ENCODE measurements around the gene LYL1. TPM values are rescaled to one million over a fixed set of nuclear protein-coding genes. Genes with fewer than 3 reads are reported as not detected.

Gene LYL1
- total and polyA plus RNA-seq, 9 of the 15 experiments (the other 6 are each of a cell fraction or from before 2014, with no cell fraction given): 1.3 to 266 (median 34.0) TPM

DNA sequence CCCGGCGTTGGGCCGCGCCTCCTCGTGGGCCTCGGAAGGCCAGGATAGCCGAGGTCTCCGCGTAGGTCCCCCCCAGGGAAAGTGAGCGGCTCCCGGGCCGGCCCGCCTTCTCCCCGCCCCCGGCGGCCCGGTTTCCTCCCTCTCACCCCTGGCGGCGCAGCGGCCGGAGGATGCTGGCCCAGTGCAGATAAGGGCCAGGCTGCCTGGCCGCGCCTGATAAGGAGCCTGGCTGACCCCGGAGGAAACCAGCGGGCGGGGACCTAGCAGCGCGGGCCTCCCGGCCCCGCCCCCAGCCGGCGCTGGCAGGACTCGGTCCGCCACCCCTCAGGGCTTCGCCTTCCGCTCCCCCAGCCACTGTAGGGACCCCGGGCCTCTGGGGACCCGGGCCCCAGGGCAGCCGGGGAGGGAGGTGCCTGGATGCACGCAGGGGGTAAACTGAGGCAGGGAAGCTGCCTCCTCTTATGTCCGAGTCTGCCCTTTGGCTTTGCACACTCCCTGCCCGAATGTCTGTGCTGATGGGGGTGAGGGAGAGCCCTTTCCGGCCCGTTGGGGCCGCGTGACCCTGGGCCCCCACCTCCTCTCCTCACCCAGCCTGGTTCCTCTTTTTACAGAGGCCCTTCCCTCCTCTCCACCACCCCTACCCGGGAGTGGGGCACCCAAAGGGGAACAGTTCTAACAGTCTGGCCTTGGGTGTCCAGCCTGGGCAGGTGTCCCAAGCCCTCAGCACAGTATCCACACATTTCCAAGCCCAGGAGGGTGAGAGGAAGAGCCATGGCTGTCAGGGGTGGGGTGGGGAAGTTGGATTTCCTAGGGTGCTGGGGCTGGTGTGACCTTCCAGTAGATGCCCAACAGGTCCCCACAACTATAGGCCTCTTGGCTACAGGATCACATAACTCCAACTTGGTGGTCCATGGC is at the start of gene LYL1 (continued):
- TF ChIP-seq, protein P1, sequence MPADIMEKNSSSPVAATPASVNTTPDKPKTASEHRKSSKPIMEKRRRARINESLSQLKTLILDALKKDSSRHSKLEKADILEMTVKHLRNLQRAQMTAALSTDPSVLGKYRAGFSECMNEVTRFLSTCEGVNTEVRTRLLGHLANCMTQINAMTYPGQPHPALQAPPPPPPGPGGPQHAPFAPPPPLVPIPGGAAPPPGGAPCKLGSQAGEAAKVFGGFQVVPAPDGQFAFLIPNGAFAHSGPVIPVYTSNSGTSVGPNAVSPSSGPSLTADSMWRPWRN (IDR thresholded peaks at IDR 0.05; ENCODE audit: low read depth): peak; percentile 77
- TF ChIP-seq PYGO2 (tag; IDR thresholded peaks at IDR 0.05) (0 out of 2 replicates have a peak, but pooled peaks have one; percentile 25), EP300 (IDR thresholded peaks at IDR 0.05; ENCODE audit: low read length) (peak; percentile 98), CCNT2 (IDR thresholded peaks at IDR 0.05; ENCODE audit: borderline replicate concordance, extremely low read depth, insufficient read length, low read depth, low read length) (peak; percentile 100), BACH1 (tag; IDR thresholded peaks at IDR 0.05) (0 out of 2 replicates have a peak, but pooled peaks have one; percentile 16), KLF16 (IDR thresholded peaks at IDR 0.05) (peak; percentile 96), HDGF (IDR thresholded peaks at IDR 0.05) (peak; percentile 92; the same call in 1 of the 2 replicates), FOXM1 (IDR thresholded peaks at IDR 0.05; ENCODE audit: low read depth) (peak; percentile 93), FOXM1 (CRISPR knock-in tag; IDR thresholded peaks at IDR 0.05; ENCODE audit: low read depth) (0 out of 2 replicates have a peak, but pooled peaks have one; percentile 78), PHF20 (IDR thresholded peaks at IDR 0.05; ENCODE audit: partially characterized antibody) (peak; percentile 42), KAT7 (CRISPR knock-in tag; IDR thresholded peaks at IDR 0.05; ENCODE audit: borderline replicate concordance) (no peak; the same call in 1 of the 2 replicates), GATAD2A (IDR thresholded peaks at IDR 0.05) (peak; percentile 62; the same call in 1 of the 2 replicates), ZNF717 (CRISPR knock-in tag; IDR thresholded peaks at IDR 0.05) (no peak), SMARCE1 (IDR thresholded peaks at IDR 0.05) (peak; percentile 96), ATF7 (IDR thresholded peaks at IDR 0.05) (peak; percentile 91), HDAC2 (IDR thresholded peaks at IDR 0.05) (peak; percentile 87), RBM39 (optimal IDR thresholded peaks at IDR 0.05; ENCODE audit: low read depth, low read length) (no peak), CBX3 (IDR thresholded peaks at IDR 0.05; ENCODE audit: borderline replicate concordance in 1 of 2, low read length in 2 of 2) (peak in 1 of 2 experiments; percentile 42; a peak in 1 of 3 replicates), ZNF644 (tag; IDR thresholded peaks at IDR 0.05; ENCODE audit: low read depth) (peak; percentile 92), TAF7 (tag; IDR thresholded peaks at IDR 0.05) (peak; percentile 15)
- TF ChIP-seq, protein P2, sequence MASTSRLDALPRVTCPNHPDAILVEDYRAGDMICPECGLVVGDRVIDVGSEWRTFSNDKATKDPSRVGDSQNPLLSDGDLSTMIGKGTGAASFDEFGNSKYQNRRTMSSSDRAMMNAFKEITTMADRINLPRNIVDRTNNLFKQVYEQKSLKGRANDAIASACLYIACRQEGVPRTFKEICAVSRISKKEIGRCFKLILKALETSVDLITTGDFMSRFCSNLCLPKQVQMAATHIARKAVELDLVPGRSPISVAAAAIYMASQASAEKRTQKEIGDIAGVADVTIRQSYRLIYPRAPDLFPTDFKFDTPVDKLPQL (IDR thresholded peaks at IDR 0.05; ENCODE audit: extremely low read depth, insufficient read length): no peak
- TF ChIP-seq, protein P3, sequence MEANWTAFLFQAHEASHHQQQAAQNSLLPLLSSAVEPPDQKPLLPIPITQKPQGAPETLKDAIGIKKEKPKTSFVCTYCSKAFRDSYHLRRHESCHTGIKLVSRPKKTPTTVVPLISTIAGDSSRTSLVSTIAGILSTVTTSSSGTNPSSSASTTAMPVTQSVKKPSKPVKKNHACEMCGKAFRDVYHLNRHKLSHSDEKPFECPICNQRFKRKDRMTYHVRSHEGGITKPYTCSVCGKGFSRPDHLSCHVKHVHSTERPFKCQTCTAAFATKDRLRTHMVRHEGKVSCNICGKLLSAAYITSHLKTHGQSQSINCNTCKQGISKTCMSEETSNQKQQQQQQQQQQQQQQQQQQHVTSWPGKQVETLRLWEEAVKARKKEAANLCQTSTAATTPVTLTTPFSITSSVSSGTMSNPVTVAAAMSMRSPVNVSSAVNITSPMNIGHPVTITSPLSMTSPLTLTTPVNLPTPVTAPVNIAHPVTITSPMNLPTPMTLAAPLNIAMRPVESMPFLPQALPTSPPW (CRISPR knock-in tag; IDR thresholded peaks at IDR 0.05): peak; percentile 97
- TF ChIP-seq, protein P4, sequence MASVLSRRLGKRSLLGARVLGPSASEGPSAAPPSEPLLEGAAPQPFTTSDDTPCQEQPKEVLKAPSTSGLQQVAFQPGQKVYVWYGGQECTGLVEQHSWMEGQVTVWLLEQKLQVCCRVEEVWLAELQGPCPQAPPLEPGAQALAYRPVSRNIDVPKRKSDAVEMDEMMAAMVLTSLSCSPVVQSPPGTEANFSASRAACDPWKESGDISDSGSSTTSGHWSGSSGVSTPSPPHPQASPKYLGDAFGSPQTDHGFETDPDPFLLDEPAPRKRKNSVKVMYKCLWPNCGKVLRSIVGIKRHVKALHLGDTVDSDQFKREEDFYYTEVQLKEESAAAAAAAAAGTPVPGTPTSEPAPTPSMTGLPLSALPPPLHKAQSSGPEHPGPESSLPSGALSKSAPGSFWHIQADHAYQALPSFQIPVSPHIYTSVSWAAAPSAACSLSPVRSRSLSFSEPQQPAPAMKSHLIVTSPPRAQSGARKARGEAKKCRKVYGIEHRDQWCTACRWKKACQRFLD (CRISPR knock-in tag; IDR thresholded peaks at IDR 0.05): peak; percentile 93

All from K562 (cell line).